ENCODE measurements around the gene PEX6. TPM values are rescaled to one million over a fixed set of nuclear protein-coding genes. Genes with fewer than 3 reads are reported as not detected.

The PEX6 gene
- polyA plus RNA-seq, 1 donor (not counting 4 experiments of a cell fraction or from before 2014, with no cell fraction given) = 5.6 TPM

- Histone ChIP-seq H3K4me3 (ENCODE audit: control insufficient read depth in 2 of 3, extremely low read depth in 1 of 3, insufficient read depth in 2 of 3, low read depth in 1 of 3, low read length in 3 of 3) (no peak overlapping the region), H4K20me1 (ENCODE audit: control insufficient read depth, extremely low read depth, insufficient read depth, low read length) (no peaks in the 10 kb centered on the region), H3K9me1 (ENCODE audit: control insufficient read depth, extremely low read depth, insufficient read depth, low read length) (no peaks in the 10 kb centered on the region), H3K9ac (ENCODE audit: control insufficient read depth, extremely low read depth, insufficient read depth, low read length) (no peak overlapping the region), H3K79me2 (ENCODE audit: control insufficient read depth, insufficient read depth, low read length) (peaks cover 29% of the 10 kb centered on the region), H2AFZ (ENCODE audit: control insufficient read depth, low read length) (no peak overlapping the region), H3K4me2 (ENCODE audit: control insufficient read depth, extremely low read depth, insufficient read depth, low read depth, low read length) (no peak overlapping the region), H3K36me3 (ENCODE audit: control insufficient read depth in 2 of 2, extremely low read depth in 1 of 2, insufficient read depth in 2 of 2, low read length in 2 of 2) (peaks cover 21 to 26% of the 10 kb centered on the region in 2 experiments), H3K4me1 (ENCODE audit: control insufficient read depth, extremely low read depth, insufficient read depth, low read length) (peaks cover 6% of the 10 kb centered on the region), H3K9me3 (ENCODE audit: control insufficient read depth, low read depth, low read length) (no peaks in the 10 kb centered on the region), H3K27me3 (ENCODE audit: control insufficient read depth, extremely low read depth, insufficient read depth, low read length) (no peaks in the 10 kb centered on the region), H3K27ac (ENCODE audit: control insufficient read depth, insufficient read depth, low read length) (no peak overlapping the region)
- no peak for FAIRE-seq
- TF ChIP-seq EZH2 (IDR thresholded peaks at IDR 0.05; ENCODE audit: low read length) = no peak
- TF ChIP-seq, protein P1, sequence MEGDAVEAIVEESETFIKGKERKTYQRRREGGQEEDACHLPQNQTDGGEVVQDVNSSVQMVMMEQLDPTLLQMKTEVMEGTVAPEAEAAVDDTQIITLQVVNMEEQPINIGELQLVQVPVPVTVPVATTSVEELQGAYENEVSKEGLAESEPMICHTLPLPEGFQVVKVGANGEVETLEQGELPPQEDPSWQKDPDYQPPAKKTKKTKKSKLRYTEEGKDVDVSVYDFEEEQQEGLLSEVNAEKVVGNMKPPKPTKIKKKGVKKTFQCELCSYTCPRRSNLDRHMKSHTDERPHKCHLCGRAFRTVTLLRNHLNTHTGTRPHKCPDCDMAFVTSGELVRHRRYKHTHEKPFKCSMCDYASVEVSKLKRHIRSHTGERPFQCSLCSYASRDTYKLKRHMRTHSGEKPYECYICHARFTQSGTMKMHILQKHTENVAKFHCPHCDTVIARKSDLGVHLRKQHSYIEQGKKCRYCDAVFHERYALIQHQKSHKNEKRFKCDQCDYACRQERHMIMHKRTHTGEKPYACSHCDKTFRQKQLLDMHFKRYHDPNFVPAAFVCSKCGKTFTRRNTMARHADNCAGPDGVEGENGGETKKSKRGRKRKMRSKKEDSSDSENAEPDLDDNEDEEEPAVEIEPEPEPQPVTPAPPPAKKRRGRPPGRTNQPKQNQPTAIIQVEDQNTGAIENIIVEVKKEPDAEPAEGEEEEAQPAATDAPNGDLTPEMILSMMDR (optimal IDR thresholded peaks at IDR 0.05 in 1 of 3, IDR thresholded peaks at IDR 0.05 in 1 of 3, conservative IDR thresholded peaks at IDR 0.05 in 1 of 3; ENCODE audit: extremely low read depth in 1 of 3, insufficient read depth in 2 of 3, low read length in 3 of 3) = no peak
- dilution Hi-C loops (cut with MboI; ENCODE audit: extremely low pct_ligation_motif_present, low sequenced_read_pairs) = no loop called here
- no peak for DNase-seq (ENCODE audit: low read depth, low spot score)
Observed at GRCh38 chr6:42935322-42935721, 43.7 kb downstream of the PEX6 start.

- Histone ChIP-seq H3K9me3 (ENCODE audit: control insufficient read depth, low read depth, low read length) (no peaks in the 10 kb centered on the region), H3K4me3 (ENCODE audit: control insufficient read depth in 2 of 3, extremely low read depth in 1 of 3, insufficient read depth in 2 of 3, low read depth in 1 of 3, low read length in 3 of 3) (no peak overlapping the region), H3K27ac (ENCODE audit: control insufficient read depth, insufficient read depth, low read length) (no peak overlapping the region), H3K79me2 (ENCODE audit: control insufficient read depth, insufficient read depth, low read length) (peaks cover 32% of the 10 kb centered on the region), H3K4me2 (ENCODE audit: control insufficient read depth, extremely low read depth, insufficient read depth, low read depth, low read length) (no peak overlapping the region), H3K27me3 (ENCODE audit: control insufficient read depth, extremely low read depth, insufficient read depth, low read length) (no peaks in the 10 kb centered on the region), H4K20me1 (ENCODE audit: control insufficient read depth, extremely low read depth, insufficient read depth, low read length) (no peaks in the 10 kb centered on the region), H3K9ac (ENCODE audit: control insufficient read depth, extremely low read depth, insufficient read depth, low read length) (no peak overlapping the region), H2AFZ (ENCODE audit: control insufficient read depth, low read length) (no peak overlapping the region), H3K9me1 (ENCODE audit: control insufficient read depth, extremely low read depth, insufficient read depth, low read length) (no peaks in the 10 kb centered on the region), H3K36me3 (ENCODE audit: control insufficient read depth in 2 of 2, extremely low read depth in 1 of 2, insufficient read depth in 2 of 2, low read length in 2 of 2) (peaks cover 12 to 23% of the 10 kb centered on the region in 2 experiments), H3K4me1 (ENCODE audit: control insufficient read depth, extremely low read depth, insufficient read depth, low read length) (peaks cover 17% of the 10 kb centered on the region)
- DNase-seq (ENCODE audit: low read depth, low spot score) = no peak
- dilution Hi-C loops (cut with MboI; ENCODE audit: extremely low pct_ligation_motif_present, low sequenced_read_pairs) = no loop called here
- TF ChIP-seq, protein P1 (optimal IDR thresholded peaks at IDR 0.05 in 1 of 3, IDR thresholded peaks at IDR 0.05 in 1 of 3, conservative IDR thresholded peaks at IDR 0.05 in 1 of 3; ENCODE audit: extremely low read depth in 1 of 3, insufficient read depth in 2 of 3, low read length in 3 of 3) = no peak
- TF ChIP-seq EZH2 (IDR thresholded peaks at IDR 0.05; ENCODE audit: low read length) = no peak
- FAIRE-seq = no peak
Observed at GRCh38 chr6:42933205-42933604, 45.8 kb downstream of the PEX6 start.

Data from keratinocyte (primary cell).